Measurements from ENCODE around the gene UBR3. TPM values are rescaled to one million over a fixed set of nuclear protein-coding genes. Genes with fewer than 3 reads are reported as not detected.
A peak's percentile ranks its signal among the peaks of the same experiment; 100 is the strongest.
"Not testable (repeated sequence)": the region's sequence is repeated elsewhere in the genome, so short reads cannot be mapped to it uniquely, and the experiment has no call there.

UBR3 gene
- total and polyA plus RNA-seq, 12 donors: 21.0 to 146 (median 115) TPM

DNA sequence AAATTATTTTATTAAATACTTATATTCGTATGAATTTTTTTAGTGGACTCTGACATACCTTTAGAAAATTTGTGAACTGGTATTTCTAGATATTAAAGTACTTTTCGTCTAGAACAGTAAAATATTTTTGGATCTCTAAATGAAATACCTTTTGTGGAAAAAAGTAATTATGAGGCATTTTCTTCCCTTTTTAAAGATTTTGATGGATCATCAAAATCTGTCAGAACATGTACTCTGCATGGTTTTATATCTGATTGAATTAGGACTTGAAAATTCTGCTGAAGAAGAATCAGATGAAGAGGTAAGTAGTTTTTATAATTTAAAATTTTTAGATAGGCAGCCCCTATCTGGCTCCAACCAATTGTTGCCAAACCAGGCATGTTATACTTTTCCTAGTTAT is 118.8 kb downstream of the UBR3 start:
- Histone ChIP-seq H3K27me3 (no peaks in the 10 kb centered on the region), H3K27ac (no peak overlapping the region), H3K4me3 (no peak overlapping the region), H3K36me3 (peaks cover 0 to 96% (median 10%) of the 10 kb centered on the region in 9 donors), H3K9me3 (no peaks in the 10 kb centered on the region), H3K4me1 (peaks cover 0 to 17% (median 3%) of the 10 kb centered on the region in 9 donors)
- no peak for DNase-seq
- 94 to 96% methylated on average over 2 of the region's 2 CpGs for WGBS, 2 donors
- no peak for ATAC-seq
- intact Hi-C loops (cut with DNase I): loop anchor here in 1 of 10 donors (10.0 kb wide), 1 partner anchor 869 kb away; the partner anchor contains the start of gene GAD1
- TF ChIP-seq, protein P1, sequence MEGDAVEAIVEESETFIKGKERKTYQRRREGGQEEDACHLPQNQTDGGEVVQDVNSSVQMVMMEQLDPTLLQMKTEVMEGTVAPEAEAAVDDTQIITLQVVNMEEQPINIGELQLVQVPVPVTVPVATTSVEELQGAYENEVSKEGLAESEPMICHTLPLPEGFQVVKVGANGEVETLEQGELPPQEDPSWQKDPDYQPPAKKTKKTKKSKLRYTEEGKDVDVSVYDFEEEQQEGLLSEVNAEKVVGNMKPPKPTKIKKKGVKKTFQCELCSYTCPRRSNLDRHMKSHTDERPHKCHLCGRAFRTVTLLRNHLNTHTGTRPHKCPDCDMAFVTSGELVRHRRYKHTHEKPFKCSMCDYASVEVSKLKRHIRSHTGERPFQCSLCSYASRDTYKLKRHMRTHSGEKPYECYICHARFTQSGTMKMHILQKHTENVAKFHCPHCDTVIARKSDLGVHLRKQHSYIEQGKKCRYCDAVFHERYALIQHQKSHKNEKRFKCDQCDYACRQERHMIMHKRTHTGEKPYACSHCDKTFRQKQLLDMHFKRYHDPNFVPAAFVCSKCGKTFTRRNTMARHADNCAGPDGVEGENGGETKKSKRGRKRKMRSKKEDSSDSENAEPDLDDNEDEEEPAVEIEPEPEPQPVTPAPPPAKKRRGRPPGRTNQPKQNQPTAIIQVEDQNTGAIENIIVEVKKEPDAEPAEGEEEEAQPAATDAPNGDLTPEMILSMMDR (IDR thresholded peaks at IDR 0.05): no peak

DNA sequence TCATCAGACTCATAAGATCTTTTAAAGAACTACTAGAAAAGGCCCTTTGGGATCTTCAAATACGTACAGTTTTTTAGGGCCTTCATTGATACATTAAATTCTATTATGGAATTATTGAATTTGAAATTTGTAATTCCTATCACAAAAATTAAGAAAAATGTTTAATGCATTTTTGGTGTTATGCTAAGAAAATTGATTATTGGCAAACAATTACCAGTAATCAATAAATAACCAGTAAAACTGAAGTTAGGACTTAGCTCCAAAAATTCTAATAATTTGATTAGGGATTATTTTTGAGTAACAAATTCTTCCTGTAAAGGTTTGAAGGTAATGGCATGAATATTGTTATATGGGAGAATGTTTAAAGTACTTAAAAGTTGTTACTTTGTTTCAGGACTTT is 119.3 kb downstream of the UBR3 start:
- Histone ChIP-seq H3K4me1 (peaks cover 0 to 17% (median 0%) of the 10 kb centered on the region in 9 donors), H3K9me3 (no peaks in the 10 kb centered on the region), H3K36me3 (peaks cover 0 to 95% (median 10%) of the 10 kb centered on the region in 9 donors), H3K27ac (no peak overlapping the region), H3K27me3 (no peaks in the 10 kb centered on the region), H3K4me3 (no peak overlapping the region)
- ATAC-seq (no peak), DNase-seq (no peak)
- TF ChIP-seq, protein P1 (IDR thresholded peaks at IDR 0.05): no peak
- WGBS, 2 donors: 94 to 97% methylated on average over 1 of the region's 1 CpG
- intact Hi-C loops (cut with DNase I): loop anchor here in 1 of 10 donors (10.0 kb wide), 1 partner anchor 868 kb away; the partner anchor contains the start of gene GAD1

DNA sequence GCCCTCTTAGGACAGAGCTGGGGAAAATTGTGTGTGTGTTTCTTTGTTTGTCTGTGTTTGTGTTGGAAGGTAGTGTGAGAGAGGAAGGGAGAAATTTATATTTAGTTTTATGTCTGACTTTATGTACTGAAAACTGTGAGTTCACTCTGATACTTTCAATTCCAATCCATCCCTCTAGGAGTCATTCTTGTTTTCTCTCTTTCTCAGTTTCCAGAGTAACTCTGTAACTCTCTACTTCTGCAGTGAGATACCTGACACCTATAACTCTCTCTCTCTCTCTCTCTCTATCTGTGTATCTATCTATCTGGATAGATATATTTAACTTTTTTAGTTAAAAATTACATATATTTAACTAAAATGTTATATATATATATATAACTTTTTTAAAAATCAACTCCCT is 128.7 kb downstream of the UBR3 start:
- ATAC-seq: no peak
- Histone ChIP-seq H3K4me1 (no peaks in the 10 kb centered on the region), H3K36me3 (peaks cover 0 to 73% (median 28%) of the 10 kb centered on the region in 9 donors), H3K9me3 (peaks cover 0 to 19% (median 4%) of the 10 kb centered on the region in 11 donors), H3K4me3 (no peak overlapping the region), H3K27me3 (no peaks in the 10 kb centered on the region), H3K27ac (no peak overlapping the region)
- DNase-seq: no peak
- intact Hi-C loops (cut with DNase I): no loop called here
- TF ChIP-seq, protein P1 (IDR thresholded peaks at IDR 0.05): no peak

DNA sequence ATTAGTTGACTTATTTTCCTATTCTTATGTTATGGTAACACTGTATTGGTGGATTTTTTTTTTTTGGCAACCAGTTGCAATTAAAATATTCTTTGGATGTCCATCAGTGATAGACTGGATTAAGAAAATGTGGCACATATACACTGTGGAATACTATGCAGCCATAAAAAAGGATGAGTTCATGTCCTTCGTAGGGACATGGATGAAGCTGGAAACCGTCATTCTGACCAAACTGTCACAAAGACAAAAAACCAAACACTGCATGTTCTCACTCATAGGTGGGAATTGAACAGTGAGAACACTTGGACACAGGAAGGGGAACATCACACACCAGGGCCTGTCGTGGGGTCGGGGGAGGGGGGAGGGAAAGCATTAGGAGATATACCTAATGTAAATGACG is 130.0 kb downstream of the UBR3 start:
- WGBS, 2 donors: 96 to 98% methylated on average over 5 of the region's 5 CpGs
- ATAC-seq; intact Hi-C loops (cut with DNase I); H3K27me3 ChIP-seq; H3K4me3 ChIP-seq; H3K27ac ChIP-seq; H3K4me1 ChIP-seq; DNase-seq: not testable (repeated sequence)
- H3K36me3 ChIP-seq: peaks cover 0 to 79% (median 36%) of the 10 kb centered on the region in 9 donors
- H3K9me3 ChIP-seq: peaks cover 0 to 19% (median 4%) of the 10 kb centered on the region in 11 donors

DNA sequence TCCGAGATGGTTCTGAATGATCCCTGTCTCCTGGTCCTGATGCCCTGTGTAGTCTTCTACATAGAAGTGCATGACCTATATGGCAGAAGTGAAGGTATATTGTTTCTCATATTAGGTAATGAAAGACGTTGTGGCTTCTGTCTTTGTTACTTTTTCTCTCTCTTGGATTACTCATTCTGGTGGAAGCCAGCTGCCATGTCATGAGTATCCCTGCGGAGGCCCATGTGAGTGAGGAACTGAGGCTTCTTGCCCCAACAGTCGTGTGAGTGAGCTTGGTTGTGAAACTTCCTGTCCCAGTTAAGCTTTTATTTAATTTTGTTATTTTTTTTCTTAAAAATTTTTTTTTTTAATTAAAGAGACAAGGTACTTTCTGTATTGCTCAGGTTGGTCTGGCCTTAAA is 134.7 kb downstream of the UBR3 start:
- no peaks in the 10 kb centered on the region for H3K27me3 ChIP-seq
- H3K36me3 ChIP-seq: peaks cover 0 to 100% (median 38%) of the 10 kb centered on the region in 9 donors
- intact Hi-C loops (cut with DNase I): no loop called here
- H3K4me3 ChIP-seq: no peak overlapping the region
- 77 to 85% methylated on average over 4 of the region's 4 CpGs for WGBS, 2 donors
- TF ChIP-seq, protein P1 (IDR thresholded peaks at IDR 0.05): no peak
- DNase-seq (no peak), ATAC-seq (peak in 1 of 8 donors; percentile 35)
- H3K4me1 ChIP-seq: peaks cover 0 to 7% (median 0%) of the 10 kb centered on the region in 9 donors
- H3K9me3 ChIP-seq: peaks cover 0 to 16% (median 4%) of the 10 kb centered on the region in 11 donors
- no peak overlapping the region for H3K27ac ChIP-seq

Measured in heart right ventricle (tissue), 16 donors.